ENCODE results near the gene OGFR.

DNA sequence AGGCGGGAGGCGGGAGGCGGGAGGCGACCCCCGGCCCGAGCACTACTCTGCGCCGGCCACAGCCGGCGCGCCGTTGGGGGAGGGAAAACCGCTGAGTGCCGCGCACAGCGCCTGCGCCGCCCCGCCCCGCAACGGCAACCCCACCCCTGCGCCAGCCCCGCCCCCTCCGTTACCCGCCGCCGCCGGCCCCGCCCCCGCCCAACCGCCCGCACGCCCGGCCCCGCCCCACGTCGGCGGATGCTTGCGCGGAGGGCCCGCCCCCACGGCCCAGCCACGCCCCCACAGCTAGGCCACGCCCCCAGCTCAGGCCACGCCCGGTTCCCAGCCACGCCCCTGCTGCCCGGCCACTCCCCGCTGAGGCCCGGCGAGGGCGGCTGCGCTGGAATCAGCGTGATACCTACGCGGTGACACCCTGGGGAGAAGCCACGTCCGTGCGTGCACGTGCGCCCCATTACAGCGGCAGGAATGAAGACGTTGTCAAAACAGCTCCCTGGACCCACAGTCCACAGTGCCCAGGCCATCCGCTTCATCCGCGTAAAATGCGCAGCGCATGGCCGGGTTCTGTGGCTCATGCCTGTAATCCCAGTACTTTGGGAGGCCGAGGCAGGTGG, 57.2 kb downstream of the OGFR start, which contains the start of gene TCFL5:
- TF ChIP-seq, protein P1, sequence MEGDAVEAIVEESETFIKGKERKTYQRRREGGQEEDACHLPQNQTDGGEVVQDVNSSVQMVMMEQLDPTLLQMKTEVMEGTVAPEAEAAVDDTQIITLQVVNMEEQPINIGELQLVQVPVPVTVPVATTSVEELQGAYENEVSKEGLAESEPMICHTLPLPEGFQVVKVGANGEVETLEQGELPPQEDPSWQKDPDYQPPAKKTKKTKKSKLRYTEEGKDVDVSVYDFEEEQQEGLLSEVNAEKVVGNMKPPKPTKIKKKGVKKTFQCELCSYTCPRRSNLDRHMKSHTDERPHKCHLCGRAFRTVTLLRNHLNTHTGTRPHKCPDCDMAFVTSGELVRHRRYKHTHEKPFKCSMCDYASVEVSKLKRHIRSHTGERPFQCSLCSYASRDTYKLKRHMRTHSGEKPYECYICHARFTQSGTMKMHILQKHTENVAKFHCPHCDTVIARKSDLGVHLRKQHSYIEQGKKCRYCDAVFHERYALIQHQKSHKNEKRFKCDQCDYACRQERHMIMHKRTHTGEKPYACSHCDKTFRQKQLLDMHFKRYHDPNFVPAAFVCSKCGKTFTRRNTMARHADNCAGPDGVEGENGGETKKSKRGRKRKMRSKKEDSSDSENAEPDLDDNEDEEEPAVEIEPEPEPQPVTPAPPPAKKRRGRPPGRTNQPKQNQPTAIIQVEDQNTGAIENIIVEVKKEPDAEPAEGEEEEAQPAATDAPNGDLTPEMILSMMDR (conservative IDR thresholded peaks at IDR 0.05; ENCODE audit: low read depth in 2 of 2), result no peak
- TF ChIP-seq EZH2 (IDR thresholded peaks at IDR 0.05; ENCODE audit: low read depth, unreplicated experiment) (no peak), EZH2phosphoT487 (IDR thresholded peaks at IDR 0.05; ENCODE audit: unreplicated experiment) (no peak), POLR2AphosphoS5 (IDR thresholded peaks at IDR 0.05; ENCODE audit: low read depth) (peak; percentile 33; the same call in 1 of the 2 replicates), JUNB (IDR thresholded peaks at IDR 0.05; ENCODE audit: unreplicated experiment) (no peak), CREB1 (CRISPR knock-in tag; IDR thresholded peaks at IDR 0.05; ENCODE audit: low read depth) (no peak), ZNF331 (CRISPR knock-in tag; IDR thresholded peaks at IDR 0.05; ENCODE audit: low read depth) (no peak)
- TF ChIP-seq, protein P2, sequence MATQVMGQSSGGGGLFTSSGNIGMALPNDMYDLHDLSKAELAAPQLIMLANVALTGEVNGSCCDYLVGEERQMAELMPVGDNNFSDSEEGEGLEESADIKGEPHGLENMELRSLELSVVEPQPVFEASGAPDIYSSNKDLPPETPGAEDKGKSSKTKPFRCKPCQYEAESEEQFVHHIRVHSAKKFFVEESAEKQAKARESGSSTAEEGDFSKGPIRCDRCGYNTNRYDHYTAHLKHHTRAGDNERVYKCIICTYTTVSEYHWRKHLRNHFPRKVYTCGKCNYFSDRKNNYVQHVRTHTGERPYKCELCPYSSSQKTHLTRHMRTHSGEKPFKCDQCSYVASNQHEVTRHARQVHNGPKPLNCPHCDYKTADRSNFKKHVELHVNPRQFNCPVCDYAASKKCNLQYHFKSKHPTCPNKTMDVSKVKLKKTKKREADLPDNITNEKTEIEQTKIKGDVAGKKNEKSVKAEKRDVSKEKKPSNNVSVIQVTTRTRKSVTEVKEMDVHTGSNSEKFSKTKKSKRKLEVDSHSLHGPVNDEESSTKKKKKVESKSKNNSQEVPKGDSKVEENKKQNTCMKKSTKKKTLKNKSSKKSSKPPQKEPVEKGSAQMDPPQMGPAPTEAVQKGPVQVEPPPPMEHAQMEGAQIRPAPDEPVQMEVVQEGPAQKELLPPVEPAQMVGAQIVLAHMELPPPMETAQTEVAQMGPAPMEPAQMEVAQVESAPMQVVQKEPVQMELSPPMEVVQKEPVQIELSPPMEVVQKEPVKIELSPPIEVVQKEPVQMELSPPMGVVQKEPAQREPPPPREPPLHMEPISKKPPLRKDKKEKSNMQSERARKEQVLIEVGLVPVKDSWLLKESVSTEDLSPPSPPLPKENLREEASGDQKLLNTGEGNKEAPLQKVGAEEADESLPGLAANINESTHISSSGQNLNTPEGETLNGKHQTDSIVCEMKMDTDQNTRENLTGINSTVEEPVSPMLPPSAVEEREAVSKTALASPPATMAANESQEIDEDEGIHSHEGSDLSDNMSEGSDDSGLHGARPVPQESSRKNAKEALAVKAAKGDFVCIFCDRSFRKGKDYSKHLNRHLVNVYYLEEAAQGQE (IDR thresholded peaks at IDR 0.05; ENCODE audit: unreplicated experiment), result no peak

Data from GM23338 (cell line).